Transverse colon (tissue), 3 donors: ENCODE measurements around the gene FAM110A.

Experiments
- EP300 ChIP-seq: sonication (generic); formaldehyde crosslinking; IDR thresholded peaks from one replicate; pipeline ENCODE4 v1.6.1; 2017; ENCODE audit warnings: antibody characterized with exemption, low read depth
- POLR2A ChIP-seq: fragments of 450-650 bp; IDR thresholded peaks from one replicate; pipeline ENCODE4 v1.6.1; 2016; ENCODE audit warnings: antibody characterized with exemption, mild to moderate bottlenecking, moderate library complexity
- TF ChIP-seq, protein P1 (sequence below), 5 experiments: fragments of 200-600 bp in 3 of 5; fragments of 450-650 bp in 2 of 5; sonication (generic) in 3 of 5; IDR thresholded peaks; 1 replicate in 2 of 5; 2 replicates in 3 of 5; pipeline ENCODE4 v1.5.1; 2016 to 2017; ENCODE audit warnings: antibody characterized with exemption in 5 of 5, inconsistent platforms in 3 of 5, mild to moderate bottlenecking in 2 of 5, moderate library complexity in 1 of 5

DNA sequence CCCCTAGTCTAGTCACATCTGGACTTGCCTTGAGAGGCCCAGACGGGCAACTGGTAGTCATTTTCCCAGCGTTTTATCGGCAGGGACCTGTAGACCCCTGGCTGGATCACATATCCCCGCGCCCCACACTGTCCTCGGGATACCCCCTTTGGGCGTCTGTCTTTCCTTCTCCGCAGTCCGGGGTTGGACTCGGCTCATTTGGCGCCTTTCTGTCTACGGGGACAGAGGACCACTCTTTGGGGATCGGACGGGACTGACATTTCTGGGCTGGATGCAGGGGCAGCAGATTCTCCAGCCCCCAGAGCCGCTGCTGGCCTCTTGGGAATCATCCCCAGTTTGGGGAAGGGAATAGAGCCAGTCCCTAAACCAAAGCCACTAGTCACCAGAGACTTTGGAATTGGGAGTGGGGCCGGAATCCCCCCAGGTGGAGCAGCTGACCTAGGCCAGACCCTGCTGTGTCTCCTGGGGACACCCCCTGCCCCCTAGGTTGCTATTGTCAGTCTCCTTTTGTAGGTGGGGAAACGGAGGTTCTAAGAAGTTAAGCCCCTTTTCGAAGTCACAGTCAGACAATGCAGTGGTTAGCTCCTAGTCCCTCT lies 734 bp downstream of the FAM110A start:
- TF ChIP-seq, protein P1, sequence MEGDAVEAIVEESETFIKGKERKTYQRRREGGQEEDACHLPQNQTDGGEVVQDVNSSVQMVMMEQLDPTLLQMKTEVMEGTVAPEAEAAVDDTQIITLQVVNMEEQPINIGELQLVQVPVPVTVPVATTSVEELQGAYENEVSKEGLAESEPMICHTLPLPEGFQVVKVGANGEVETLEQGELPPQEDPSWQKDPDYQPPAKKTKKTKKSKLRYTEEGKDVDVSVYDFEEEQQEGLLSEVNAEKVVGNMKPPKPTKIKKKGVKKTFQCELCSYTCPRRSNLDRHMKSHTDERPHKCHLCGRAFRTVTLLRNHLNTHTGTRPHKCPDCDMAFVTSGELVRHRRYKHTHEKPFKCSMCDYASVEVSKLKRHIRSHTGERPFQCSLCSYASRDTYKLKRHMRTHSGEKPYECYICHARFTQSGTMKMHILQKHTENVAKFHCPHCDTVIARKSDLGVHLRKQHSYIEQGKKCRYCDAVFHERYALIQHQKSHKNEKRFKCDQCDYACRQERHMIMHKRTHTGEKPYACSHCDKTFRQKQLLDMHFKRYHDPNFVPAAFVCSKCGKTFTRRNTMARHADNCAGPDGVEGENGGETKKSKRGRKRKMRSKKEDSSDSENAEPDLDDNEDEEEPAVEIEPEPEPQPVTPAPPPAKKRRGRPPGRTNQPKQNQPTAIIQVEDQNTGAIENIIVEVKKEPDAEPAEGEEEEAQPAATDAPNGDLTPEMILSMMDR (IDR thresholded peaks at IDR 0.05) = no peak
- TF ChIP-seq POLR2A (no peak), EP300 (no peak)
